ENCODE results near the gene TIGAR.

Gene TIGAR

GRCh38 chr12:4282892-4283511 lies 38.0 kb upstream of the TIGAR start:
- no peak for DNase-seq

GRCh38 chr12:4283512-4284255 lies 37.3 kb upstream of the TIGAR start:
- no peak for DNase-seq

- DNase-seq: no peak
Measured at GRCh38 chr12:4284306-4284705, 36.7 kb upstream of the TIGAR start.

GRCh38 chr12:4285070-4285469 lies 35.9 kb upstream of the TIGAR start:
- DNase-seq: no peak

GRCh38 chr12:4286228-4286627 lies 34.8 kb upstream of the TIGAR start:
- DNase-seq: no peak

- DNase-seq: no peak
Measured at GRCh38 chr12:4286771-4287317, 34.2 kb upstream of the TIGAR start.

- no peak for DNase-seq
Measured at GRCh38 chr12:4287325-4288211, 33.4 kb upstream of the TIGAR start.

- no peak for DNase-seq
Measured at GRCh38 chr12:4288296-4289131, 32.5 kb upstream of the TIGAR start.

GRCh38 chr12:4289231-4289878 lies 31.7 kb upstream of the TIGAR start:
- no peak for DNase-seq

- DNase-seq: no peak
Measured at GRCh38 chr12:4289998-4290790, 30.8 kb upstream of the TIGAR start.

GRCh38 chr12:4292341-4293073 lies 28.5 kb upstream of the TIGAR start:
- DNase-seq: no peak

GRCh38 chr12:4293299-4293965 lies 27.6 kb upstream of the TIGAR start:
- no peak for DNase-seq

GRCh38 chr12:4293966-4294505 lies 27.0 kb upstream of the TIGAR start:
- DNase-seq: no peak

GRCh38 chr12:4296751-4297150 lies 24.3 kb upstream of the TIGAR start:
- no peak for DNase-seq

GRCh38 chr12:4297617-4298016 lies 23.4 kb upstream of the TIGAR start:
- no peak for DNase-seq

GRCh38 chr12:4300883-4301282 lies 20.1 kb upstream of the TIGAR start:
- DNase-seq: no peak

- no peak for DNase-seq
Measured at GRCh38 chr12:4301932-4302501, 19.0 kb upstream of the TIGAR start.

- DNase-seq: no peak
Measured at GRCh38 chr12:4302881-4303280, 18.1 kb upstream of the TIGAR start.

GRCh38 chr12:4303750-4304149 lies 17.3 kb upstream of the TIGAR start:
- no peak for DNase-seq

Measured in SHP77 (cell line).